Raji (cell line): ENCODE results near the gene PHF12.

ENCODE experiments used
- POLR2A ChIP-seq: IDR thresholded peaks from 2 replicates; pipeline ENCODE4 v1.6.1; 2011; ENCODE audit warnings: low read depth, low read length, control low read depth; ENCODE audit not compliant: insufficient read depth

PHF12 gene

GRCh38 chr17:28963055-28963611 lies 11.8 kb upstream of the PHF12 start:
- TF ChIP-seq POLR2A: no peak

- no peak for TF ChIP-seq POLR2A
Observed at GRCh38 chr17:28961391-28961790, 10.1 kb upstream of the PHF12 start.

DNA sequence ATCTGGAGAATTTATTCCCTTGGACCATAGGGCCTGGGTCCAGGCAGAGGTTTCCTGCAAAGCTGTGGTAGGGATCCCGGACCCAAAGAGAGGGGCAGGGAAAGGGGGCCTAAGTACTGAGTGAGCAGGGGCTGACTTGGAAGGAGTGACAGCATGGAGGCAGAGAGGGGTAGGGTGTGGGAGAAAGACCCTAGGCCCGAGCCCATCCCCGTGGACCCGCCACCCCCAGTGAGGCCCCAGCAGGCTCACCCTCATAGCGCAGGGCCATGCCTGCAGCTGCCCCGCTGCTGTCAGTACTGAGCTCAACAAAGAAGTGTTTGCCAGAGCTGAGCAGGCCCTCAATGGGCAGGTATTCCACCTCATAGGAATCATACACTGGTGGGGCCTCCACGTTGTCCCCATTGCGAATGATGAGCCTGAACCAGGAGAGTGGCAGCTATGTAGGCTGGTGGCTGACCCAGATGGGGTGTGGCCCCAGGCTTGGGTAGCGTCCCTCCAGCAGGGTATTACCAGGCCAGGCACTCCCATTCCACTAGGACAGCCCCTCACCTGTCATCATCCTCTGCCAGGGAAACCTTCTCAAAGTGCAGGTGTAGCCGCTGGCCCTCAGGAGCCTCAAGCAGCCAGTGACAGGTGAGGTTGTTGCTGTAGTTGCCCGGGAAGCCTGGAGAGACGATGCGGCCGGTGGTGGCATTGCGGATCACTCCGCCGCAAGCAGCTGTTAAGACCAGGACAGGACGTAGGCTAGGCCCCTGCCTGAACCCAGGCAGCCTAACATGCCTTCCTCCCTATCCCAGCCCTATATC lies 9.1 kb upstream of the PHF12 start:
- no peak for TF ChIP-seq POLR2A

GRCh38 chr17:28959471-28959871 lies 8.2 kb upstream of the PHF12 start:
- TF ChIP-seq POLR2A: no peak

DNA sequence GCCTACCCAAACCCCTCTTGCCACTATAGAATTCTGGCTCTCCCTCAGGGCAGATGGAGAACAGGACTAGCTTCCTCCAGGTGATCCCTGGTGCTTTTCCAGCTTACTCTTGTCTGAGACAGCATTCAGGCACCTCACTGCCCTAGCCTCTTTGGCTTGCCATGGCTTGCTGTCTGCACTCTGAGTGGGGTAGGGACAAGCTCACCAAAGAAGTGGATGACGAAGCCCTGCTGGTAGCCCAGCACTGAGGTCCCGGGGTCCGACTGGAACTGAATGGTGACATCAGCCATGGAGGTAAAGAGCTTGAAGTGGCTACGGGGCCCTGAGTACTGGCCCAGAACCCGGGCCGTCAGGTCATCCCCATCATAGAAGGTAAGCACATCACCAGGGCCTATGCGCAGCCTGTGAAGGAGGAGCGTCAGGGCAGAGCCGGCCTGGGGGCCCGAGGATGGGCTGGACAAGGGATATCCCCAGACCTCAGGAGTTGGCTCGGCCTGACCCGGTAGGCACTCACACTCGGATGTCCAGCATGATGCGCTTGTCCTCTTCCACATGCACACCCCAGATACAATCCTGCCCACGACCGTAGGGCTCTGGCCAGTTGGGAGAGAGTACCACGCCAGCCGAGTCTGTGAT lies 7.6 kb upstream of the PHF12 start:
- TF ChIP-seq POLR2A: no peak

GRCh38 chr17:28957992-28958355 lies 6.7 kb upstream of the PHF12 start:
- TF ChIP-seq POLR2A: no peak

DNA sequence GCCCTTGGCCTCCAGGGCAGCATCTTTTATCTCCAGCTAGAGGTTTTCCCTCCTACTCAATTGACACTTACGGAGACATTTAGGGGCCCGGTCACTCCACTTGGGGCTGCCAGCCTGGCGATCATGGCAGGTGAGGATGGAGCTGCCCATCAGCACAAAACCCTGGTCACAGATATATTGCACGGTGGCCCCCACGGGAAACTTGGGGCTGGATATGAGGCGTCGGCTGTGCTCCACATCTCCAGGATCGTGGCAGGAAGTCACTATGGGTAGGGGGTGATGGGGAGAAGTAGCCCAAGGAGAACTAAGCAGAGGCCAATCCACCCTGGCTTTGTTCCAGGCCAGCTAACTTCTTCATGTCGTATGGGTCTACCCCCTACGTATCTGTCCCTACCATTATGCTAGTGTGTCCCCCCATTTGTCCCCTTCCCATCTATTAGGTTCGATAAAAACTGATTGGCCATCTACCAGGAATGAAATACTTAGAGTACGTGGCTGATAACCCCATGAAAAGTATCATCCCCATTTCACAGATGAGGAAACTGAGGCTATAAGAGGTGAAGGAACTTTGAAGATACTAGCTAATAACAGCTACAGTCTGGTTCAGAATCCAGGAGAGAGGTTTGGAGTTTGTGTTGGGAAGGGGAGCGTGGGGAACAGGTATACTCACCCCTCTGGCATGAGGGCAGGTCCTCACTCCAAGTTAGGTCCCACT lies 6.1 kb upstream of the PHF12 start:
- TF ChIP-seq POLR2A: no peak

- TF ChIP-seq POLR2A: no peak
Observed at GRCh38 chr17:28956861-28957260, 5.5 kb upstream of the PHF12 start.

GRCh38 chr17:28956112-28956511 lies 4.8 kb upstream of the PHF12 start:
- TF ChIP-seq POLR2A: no peak

DNA sequence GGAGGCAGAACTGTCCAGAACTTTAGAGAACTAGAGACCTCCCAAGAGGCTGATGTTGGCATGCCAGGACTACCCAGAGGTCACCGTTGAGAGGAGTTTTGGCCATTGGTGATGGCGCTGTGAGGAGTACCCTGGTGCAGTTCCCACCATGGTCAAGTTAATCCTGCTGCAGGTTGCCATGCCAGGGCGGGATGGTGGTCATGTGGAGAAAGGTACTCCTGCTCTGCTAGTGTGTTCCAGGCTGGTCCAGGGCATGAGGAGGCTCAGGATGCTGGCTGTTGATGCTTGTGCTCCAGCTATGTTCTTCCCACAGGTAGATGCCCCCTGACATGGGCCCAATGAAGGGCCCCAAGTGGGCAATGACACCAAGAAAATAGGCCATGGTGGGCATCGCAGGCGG lies 4.1 kb upstream of the PHF12 start:
- TF ChIP-seq POLR2A: no peak

- no peak for TF ChIP-seq POLR2A
Observed at GRCh38 chr17:28954886-28955285, 3.6 kb upstream of the PHF12 start.

DNA sequence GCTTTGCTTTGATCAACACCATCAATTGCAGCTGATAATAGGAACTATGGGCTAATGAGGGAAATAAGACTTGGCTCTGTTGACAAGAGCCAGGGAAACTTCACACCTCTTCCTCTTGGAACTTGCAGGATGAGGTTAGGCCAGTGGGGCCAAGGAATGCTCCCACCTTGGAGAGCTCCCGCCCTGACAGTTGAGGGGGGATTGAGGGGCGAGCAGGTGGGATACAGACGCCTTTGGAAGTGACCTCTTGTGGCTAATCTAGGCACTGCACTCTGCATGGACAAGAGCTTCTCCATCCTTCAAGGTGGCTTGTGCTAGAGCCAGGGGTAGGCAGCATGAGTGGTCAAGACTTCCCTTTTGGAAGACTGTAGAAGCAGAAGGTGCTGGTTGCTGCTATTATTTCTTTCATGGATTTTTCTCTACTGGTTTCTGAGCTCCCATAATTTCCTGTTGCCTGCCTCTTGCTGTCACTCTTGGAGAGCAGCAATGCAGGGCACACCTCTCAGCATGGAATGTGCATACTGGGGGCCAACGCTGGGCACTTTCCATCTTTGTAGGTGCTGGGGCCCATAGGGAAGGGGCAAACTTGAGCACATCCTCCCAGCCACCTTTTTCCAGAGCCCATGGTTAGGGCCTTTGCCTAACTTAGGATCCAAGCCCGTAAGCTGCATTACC lies 2.3 kb upstream of the PHF12 start:
- no peak for TF ChIP-seq POLR2A

GRCh38 chr17:28951991-28952975 lies 965 bp upstream of the PHF12 start:
- TF ChIP-seq POLR2A: peak; percentile 53

GRCh38 chr17:28950752-28951427 lies 428 bp downstream of the PHF12 start:
- no peak for TF ChIP-seq POLR2A
